Endothelial cell of umbilical vein (primary cell): ENCODE data around the gene MVD. TPM values are rescaled to one million over a fixed set of nuclear protein-coding genes. Genes with fewer than 3 reads are reported as not detected.
A peak's percentile ranks its signal among the peaks of the same experiment; 100 is the strongest.

Source experiments
- BruUV-seq: library from RNA; stranded (reverse); fragments of 400-500 nt; replicated peaks from 2 replicates; lab custom pipeline; 2021; lab: Mats Ljungman, UMichigan
- CTCF ChIA-PET: fragments of 300-600, 350-600 bp; sonication (Branson Sonifier 250); formaldehyde crosslinking; loops from one replicate; lab custom pipeline; 2021; ENCODE audit warnings: antibody characterized with exemption, inconsistent platforms; lab: Charles Lee
- POLR2A ChIA-PET: fragments of 300-600, 350-600 bp; sonication (Branson Sonifier 250); formaldehyde crosslinking; loops from one replicate; lab custom pipeline; 2021; ENCODE audit warnings: antibody characterized with exemption, inconsistent platforms; lab: Charles Lee
- DNase-seq: peaks from one replicate; pipeline ENCODE4 v3.0.0-alpha.2; 2011; ENCODE audit warnings: low read depth, low spot score
- FAIRE-seq: peaks from 2 replicates; lab custom pipeline; 2011; peaks lifted over from hg19 to GRCh38; lab: Jason Lieb, UNC
- H2AFZ ChIP-seq: 2 replicates; pipeline ENCODE4 v1.6.0; 2012; ENCODE audit warnings: low read depth, low read length, control low read depth, inconsistent platforms
- H3K27ac ChIP-seq: 2 replicates; pipeline ENCODE4 v1.5.1; 2011; ENCODE audit warnings: low read depth, mild to moderate bottlenecking, control low read depth, low read length, moderate library complexity; ENCODE audit not compliant: insufficient read depth
- H3K27me3 ChIP-seq, 2 experiments: 2 replicates each; pipeline versions ENCODE4 v1.6.0 to v1.6.1; 2011; ENCODE audit warnings: low read length in 2 of 2, mixed read lengths in 1 of 2; ENCODE audit not compliant: control insufficient read depth in 2 of 2, insufficient read depth in 2 of 2
- H3K36me3 ChIP-seq, 2 experiments: 2 replicates in 1 of 2; 3 replicates in 1 of 2; pipeline ENCODE4 v1.5.1; 2011; ENCODE audit warnings: low read length in 2 of 2, mild to moderate bottlenecking in 1 of 2, moderate library complexity in 1 of 2; ENCODE audit not compliant: control insufficient read depth in 2 of 2, insufficient read depth in 2 of 2; ENCODE audit errors: extremely low read depth in 1 of 2
- H3K4me1 ChIP-seq: 3 replicates; pipeline ENCODE4 v1.5.1; 2011; ENCODE audit warnings: mild to moderate bottlenecking, low read length; ENCODE audit not compliant: control insufficient read depth, insufficient read depth; ENCODE audit errors: extremely low read depth
- H3K4me2 ChIP-seq: 2 replicates; pipeline ENCODE4 v1.6.1; 2011; ENCODE audit warnings: low read length, control low read depth, mixed read lengths; ENCODE audit not compliant: insufficient read depth
- H3K4me3 ChIP-seq, 3 experiments: fragments of 200-600 bp in 1 of 3; sonication (generic), shearing (Covaris generic) in 1 of 3; replicated peaks in 1 of 3; 2 replicates each; pipeline ENCODE4 v1.5.1; 2011 to 2016; ENCODE audit warnings: control low read depth in 3 of 3, low read length in 3 of 3, mild to moderate bottlenecking in 2 of 3, inconsistent platforms in 1 of 3, low read depth in 1 of 3, moderate library complexity in 1 of 3; ENCODE audit not compliant: insufficient read depth in 1 of 3
- H3K79me2 ChIP-seq: 2 replicates; pipeline ENCODE4 v1.6.0; 2012; ENCODE audit warnings: low read length, inconsistent platforms; ENCODE audit not compliant: control insufficient read depth, insufficient read depth
- H3K9ac ChIP-seq: replicated peaks from 2 replicates; pipeline ENCODE3; 2011; ENCODE audit warnings: low read length, control low read depth; ENCODE audit not compliant: insufficient read depth; ENCODE audit errors: extremely low read depth
- H3K9me1 ChIP-seq: replicated peaks from 3 replicates; pipeline ENCODE4 v1.6.0; 2011; ENCODE audit warnings: mild to moderate bottlenecking, low read length; ENCODE audit not compliant: control insufficient read depth, insufficient read depth; ENCODE audit errors: extremely low read depth
- H3K9me3 ChIP-seq: replicated peaks from 2 replicates; pipeline ENCODE4 v1.5.1; 2012; ENCODE audit warnings: low read length, inconsistent platforms; ENCODE audit not compliant: control insufficient read depth, insufficient read depth
- H4K20me1 ChIP-seq: replicated peaks from 2 replicates; pipeline ENCODE3; 2011; ENCODE audit warnings: mild to moderate bottlenecking, low read length; ENCODE audit not compliant: control insufficient read depth, insufficient read depth; ENCODE audit errors: extremely low read depth
- EZH2 ChIP-seq: IDR thresholded peaks from 2 replicates; pipeline ENCODE4 v1.6.1; 2012; ENCODE audit warnings: borderline replicate concordance, low read depth, mild to moderate bottlenecking, moderate library complexity, low read length, inconsistent platforms; ENCODE audit not compliant: severe bottlenecking
- FOS ChIP-seq: IDR thresholded peaks from 2 replicates; pipeline ENCODE4 v1.6.1; 2011; ENCODE audit warnings: mild to moderate bottlenecking, low read length, moderate library complexity, borderline replicate concordance; ENCODE audit not compliant: insufficient read depth
- GATA2 ChIP-seq: IDR thresholded peaks from 2 replicates; pipeline ENCODE4 v1.7.0; 2011; ENCODE audit warnings: low read depth, mild to moderate bottlenecking, moderate library complexity, mixed read lengths, low read length; ENCODE audit not compliant: insufficient read length, insufficient read depth
- JUN ChIP-seq: IDR thresholded peaks from 2 replicates; pipeline ENCODE4 v1.6.1; 2011; ENCODE audit warnings: borderline replicate concordance, low read depth; ENCODE audit not compliant: insufficient read length, insufficient read depth
- MYC ChIP-seq: IDR thresholded peaks from one replicate; pipeline ENCODE4 v1.6.1; 2011; ENCODE audit warnings: mild to moderate bottlenecking, low read depth, low read length
- POLR2A ChIP-seq: IDR thresholded peaks from 2 replicates; pipeline ENCODE4 v1.6.1; 2012; ENCODE audit warnings: low read depth, mild to moderate bottlenecking, control low read depth, low read length
- POLR2AphosphoS5 ChIP-seq: IDR thresholded peaks from 2 replicates; pipeline ENCODE4 v1.6.1; 2012; ENCODE audit warnings: low read depth, mild to moderate bottlenecking, control low read depth, low read length, moderate library complexity; ENCODE audit not compliant: insufficient read depth
- dilution Hi-C: fragments of 300-500 bp; cut with MboI; formaldehyde crosslinking; loops from one replicate; pipeline ENCODE4 v1.15.0; 2019; ENCODE audit warnings: low sequenced_read_pairs; ENCODE audit not compliant: extremely low pct_ligation_motif_present
- intact Hi-C: fragments of 100-400 bp; cut with micrococcal nuclease; formaldehyde crosslinking; loops from one replicate; pipeline ENCODE4 v1.10.0; 2022
- polyA plus RNA-seq, 4 experiments: library from polyadenylated mRNA; depleted of rRNA in 3 of 4; stranded (reverse) in 3 of 4; unstranded in 1 of 4; fragments of >200 nt; gene quantifications; 2 replicates each; pipeline versions ENCODE4 v1.2.1 to v1.2.3, GENCODE V29; 2011 to 2012; ENCODE audit warnings: missing spikeins in 1 of 4
- total RNA-seq: library from RNA; stranded (reverse); gene quantifications from 2 replicates; pipeline ENCODE4 v1.2.3, GENCODE V29; 2021
- TF ChIP-seq, protein P1 (sequence below), 2 donors: IDR thresholded peaks; 1 replicate in 1 of 2; 2 replicates in 1 of 2; pipeline ENCODE4 v1.5.1; 2011; ENCODE audit warnings: low read length in 2 of 2, mild to moderate bottlenecking in 2 of 2, moderate library complexity in 2 of 2, control low read depth in 1 of 2, inconsistent platforms in 1 of 2, low read depth in 1 of 2; ENCODE audit not compliant: insufficient read depth in 1 of 2; ENCODE audit errors: extremely low read depth in 1 of 2
- TF ChIP-seq, protein P2 (sequence below): IDR thresholded peaks from 2 replicates; pipeline ENCODE4 v1.6.1; 2011; ENCODE audit not compliant: insufficient read depth, insufficient read length

The MVD gene
- total and polyA plus RNA-seq, 2 donors (not counting 3 experiments of a cell fraction or from before 2014, with no cell fraction given) = 64.4 to 142 TPM

DNA sequence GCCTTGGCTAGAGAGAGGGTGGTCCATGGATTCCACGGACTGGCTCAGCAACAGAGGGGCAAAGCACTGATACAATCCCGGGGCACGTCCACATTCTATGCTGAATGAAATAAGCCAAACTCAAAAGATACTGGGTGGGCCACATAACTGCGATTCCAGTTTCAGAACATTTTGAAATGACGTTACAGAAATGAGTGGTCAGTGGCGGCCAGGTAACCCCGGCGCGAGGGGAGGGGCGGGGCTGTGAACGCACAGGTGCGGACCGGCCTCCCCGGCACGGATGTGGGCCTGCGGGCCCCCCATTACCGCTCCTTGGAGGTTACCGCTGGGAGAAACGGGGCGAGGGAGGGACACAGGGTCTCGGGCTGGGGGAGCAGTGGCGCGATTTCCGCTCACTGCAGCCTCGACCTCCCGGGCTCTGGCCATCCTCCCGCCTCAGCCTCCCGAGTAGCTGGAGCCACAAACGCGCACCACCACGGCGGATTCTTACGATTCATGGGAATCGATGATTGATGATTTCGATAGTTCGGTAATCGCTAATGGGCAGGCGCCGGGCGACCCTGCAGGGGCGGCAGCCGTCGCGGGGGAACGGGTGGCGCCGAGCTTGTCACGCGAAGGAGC is 559 bp downstream of the MVD start:
- H4K20me1 ChIP-seq = no peaks in the 10 kb centered on the region
- DNase-seq (no peak), FAIRE-seq (no peak)
- no peaks in the 10 kb centered on the region for H3K9me1 ChIP-seq
- H3K36me3 ChIP-seq = peaks cover 0 to 4% of the 10 kb centered on the region in 2 experiments
- peak overlapping the region; percentile 52 for H3K27ac ChIP-seq
- no peak for TF ChIP-seq EZH2
- no peak for TF ChIP-seq POLR2A
- TF ChIP-seq, protein P1, sequence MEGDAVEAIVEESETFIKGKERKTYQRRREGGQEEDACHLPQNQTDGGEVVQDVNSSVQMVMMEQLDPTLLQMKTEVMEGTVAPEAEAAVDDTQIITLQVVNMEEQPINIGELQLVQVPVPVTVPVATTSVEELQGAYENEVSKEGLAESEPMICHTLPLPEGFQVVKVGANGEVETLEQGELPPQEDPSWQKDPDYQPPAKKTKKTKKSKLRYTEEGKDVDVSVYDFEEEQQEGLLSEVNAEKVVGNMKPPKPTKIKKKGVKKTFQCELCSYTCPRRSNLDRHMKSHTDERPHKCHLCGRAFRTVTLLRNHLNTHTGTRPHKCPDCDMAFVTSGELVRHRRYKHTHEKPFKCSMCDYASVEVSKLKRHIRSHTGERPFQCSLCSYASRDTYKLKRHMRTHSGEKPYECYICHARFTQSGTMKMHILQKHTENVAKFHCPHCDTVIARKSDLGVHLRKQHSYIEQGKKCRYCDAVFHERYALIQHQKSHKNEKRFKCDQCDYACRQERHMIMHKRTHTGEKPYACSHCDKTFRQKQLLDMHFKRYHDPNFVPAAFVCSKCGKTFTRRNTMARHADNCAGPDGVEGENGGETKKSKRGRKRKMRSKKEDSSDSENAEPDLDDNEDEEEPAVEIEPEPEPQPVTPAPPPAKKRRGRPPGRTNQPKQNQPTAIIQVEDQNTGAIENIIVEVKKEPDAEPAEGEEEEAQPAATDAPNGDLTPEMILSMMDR (IDR thresholded peaks at IDR 0.05; ENCODE audit: extremely low read depth in 1 of 2, insufficient read depth in 1 of 2, low read depth in 1 of 2, low read length in 2 of 2) = no peak
- TF ChIP-seq JUN = no peak
- no peak for TF ChIP-seq MYC
- H2AFZ ChIP-seq = peak overlapping the region; percentile 53
- peaks cover 20% of the 10 kb centered on the region for H3K4me1 ChIP-seq
- peak overlapping the region; percentile 75 to 78 (median 77) for H3K4me3 ChIP-seq
- ChIA-PET CTCF (interaction anchor here (1.0 to 1.4 kb wide), 4 partner anchors 34 to 75 kb away, joined by 3 to 5 read pairs (median 4); no protein-coding TSS in a partner anchor), POLR2A (interaction anchor here (0.5 to 1.8 kb wide), 2 partner anchors 13 to 41 kb away, joined by 3 to 4 read pairs; no protein-coding TSS in a partner anchor)
- intact Hi-C loops (loop anchor here (2.0 kb wide), 3 partner anchors 24 to 38 kb away; partner anchors contain the start of gene SNAI3), dilution Hi-C loops (no loop called here)
- H3K4me2 ChIP-seq = peak overlapping the region; percentile 79
- H3K9me3 ChIP-seq = no peaks in the 10 kb centered on the region
- H3K27me3 ChIP-seq = no peaks in the 10 kb centered on the region
- TSS peak; percentile 49 for BruUV-seq
- H3K9ac ChIP-seq = peak overlapping the region; percentile 66
- peaks cover 40% of the 10 kb centered on the region for H3K79me2 ChIP-seq

DNA sequence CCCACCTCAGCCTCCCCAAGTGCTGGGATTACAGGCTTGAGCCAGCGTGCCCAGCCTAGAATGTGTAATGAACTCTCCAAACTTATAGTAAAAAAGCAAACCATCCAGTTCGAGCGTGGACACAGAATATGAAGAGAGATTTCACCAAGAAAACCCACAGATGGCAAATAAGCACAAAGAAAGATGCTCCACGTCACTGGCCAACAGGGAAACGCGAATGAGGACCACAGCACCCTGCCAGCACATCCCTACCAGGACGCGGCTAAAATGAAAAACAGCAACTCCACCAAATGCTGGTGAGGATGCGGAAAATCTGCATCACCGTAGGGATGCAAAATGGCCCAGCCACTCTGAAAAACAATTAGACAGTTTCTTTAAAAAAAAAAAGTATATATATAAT is 1.4 kb downstream of the MVD start:
- TF ChIP-seq, protein P1 (IDR thresholded peaks at IDR 0.05; ENCODE audit: extremely low read depth in 1 of 2, insufficient read depth in 1 of 2, low read depth in 1 of 2, low read length in 2 of 2) = no peak
- TF ChIP-seq, protein P2, sequence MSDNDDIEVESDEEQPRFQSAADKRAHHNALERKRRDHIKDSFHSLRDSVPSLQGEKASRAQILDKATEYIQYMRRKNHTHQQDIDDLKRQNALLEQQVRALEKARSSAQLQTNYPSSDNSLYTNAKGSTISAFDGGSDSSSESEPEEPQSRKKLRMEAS = no peak
- TF ChIP-seq FOS = no peak
- TF ChIP-seq POLR2A = no peak
- no peak for TF ChIP-seq POLR2AphosphoS5
- TF ChIP-seq JUN = no peak
- TF ChIP-seq EZH2 = no peak
- TF ChIP-seq MYC = no peak
- TF ChIP-seq GATA2 = no peak
- H4K20me1 ChIP-seq = no peaks in the 10 kb centered on the region
- ChIA-PET CTCF (no interaction called here), POLR2A (no interaction called here)
- intact Hi-C loops = no loop called here
- BruUV-seq = no TSS peak
- H3K9me1 ChIP-seq = no peaks in the 10 kb centered on the region
- H3K4me3 ChIP-seq = peak overlapping the region in 1 of 3 experiments; percentile 43
- DNase-seq (no peak), FAIRE-seq (no peak)
- no peaks in the 10 kb centered on the region for H3K27me3 ChIP-seq
- H3K27ac ChIP-seq = no peak overlapping the region
- H3K36me3 ChIP-seq = peaks cover 2 to 4% of the 10 kb centered on the region in 2 experiments
- H3K9me3 ChIP-seq = no peaks in the 10 kb centered on the region
- H3K4me2 ChIP-seq = peak overlapping the region; percentile 38
- H2AFZ ChIP-seq = no peak overlapping the region
- H3K79me2 ChIP-seq = peaks cover 40% of the 10 kb centered on the region
- dilution Hi-C loops = no loop called here
- H3K4me1 ChIP-seq = peaks cover 20% of the 10 kb centered on the region
- no peak overlapping the region for H3K9ac ChIP-seq
